ENCODE data around the gene EEF1A2.

EEF1A2 gene

DNA sequence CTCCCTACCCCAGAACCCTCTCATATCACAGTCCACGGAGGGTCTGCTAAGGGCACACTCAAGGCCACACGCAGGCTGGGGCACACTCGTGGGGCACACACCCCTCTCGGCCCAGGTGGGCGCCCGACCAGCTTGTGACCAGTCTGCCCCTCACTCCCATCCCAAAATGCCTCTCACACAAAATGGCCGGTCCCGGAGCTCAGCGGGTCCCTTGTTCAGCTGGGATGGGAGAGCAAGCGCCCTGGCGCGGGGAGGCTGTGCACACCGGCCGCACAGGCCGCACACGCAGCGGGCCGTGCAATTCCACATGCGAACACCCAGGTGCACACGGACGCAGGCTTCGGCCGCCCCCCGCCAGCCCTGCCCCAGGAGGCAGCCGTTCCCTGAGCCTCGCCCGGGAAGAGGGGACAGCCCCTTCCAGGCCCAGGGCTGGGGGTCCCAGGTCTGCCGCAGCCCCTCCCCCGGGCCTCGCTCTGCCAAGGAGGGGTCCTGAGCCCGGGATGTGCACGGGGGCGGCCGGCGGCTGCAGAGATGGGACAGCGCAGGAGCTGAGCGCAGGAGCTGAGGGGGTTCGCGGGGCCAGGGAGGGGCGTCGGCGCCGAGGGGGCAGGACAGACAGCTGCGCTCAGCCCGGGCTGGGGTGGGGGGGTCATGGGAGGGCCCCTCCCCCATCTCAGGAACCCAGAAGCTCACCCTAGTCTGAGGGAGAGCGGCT, 27.7 kb downstream of the EEF1A2 start:
- Histone ChIP-seq H3K27ac (no peak overlapping the region), H3K36me3 (replicated peaks) (no peaks in the 10 kb centered on the region), H3K4me3 (ENCODE audit: low read depth, low read length) (no peak overlapping the region), H3K27me3 (replicated peaks) (peaks cover 62% of the 10 kb centered on the region)
- in situ Hi-C loops (cut with HindIII; ENCODE audit: low pct_ligation_motif_present, low sequenced_read_pairs) = no loop called here
- no peak for DNase-seq
- TF ChIP-seq, protein P1, sequence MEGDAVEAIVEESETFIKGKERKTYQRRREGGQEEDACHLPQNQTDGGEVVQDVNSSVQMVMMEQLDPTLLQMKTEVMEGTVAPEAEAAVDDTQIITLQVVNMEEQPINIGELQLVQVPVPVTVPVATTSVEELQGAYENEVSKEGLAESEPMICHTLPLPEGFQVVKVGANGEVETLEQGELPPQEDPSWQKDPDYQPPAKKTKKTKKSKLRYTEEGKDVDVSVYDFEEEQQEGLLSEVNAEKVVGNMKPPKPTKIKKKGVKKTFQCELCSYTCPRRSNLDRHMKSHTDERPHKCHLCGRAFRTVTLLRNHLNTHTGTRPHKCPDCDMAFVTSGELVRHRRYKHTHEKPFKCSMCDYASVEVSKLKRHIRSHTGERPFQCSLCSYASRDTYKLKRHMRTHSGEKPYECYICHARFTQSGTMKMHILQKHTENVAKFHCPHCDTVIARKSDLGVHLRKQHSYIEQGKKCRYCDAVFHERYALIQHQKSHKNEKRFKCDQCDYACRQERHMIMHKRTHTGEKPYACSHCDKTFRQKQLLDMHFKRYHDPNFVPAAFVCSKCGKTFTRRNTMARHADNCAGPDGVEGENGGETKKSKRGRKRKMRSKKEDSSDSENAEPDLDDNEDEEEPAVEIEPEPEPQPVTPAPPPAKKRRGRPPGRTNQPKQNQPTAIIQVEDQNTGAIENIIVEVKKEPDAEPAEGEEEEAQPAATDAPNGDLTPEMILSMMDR (IDR thresholded peaks at IDR 0.05; ENCODE audit: low read depth, low read length, missing control alignments) = no peak

DNA sequence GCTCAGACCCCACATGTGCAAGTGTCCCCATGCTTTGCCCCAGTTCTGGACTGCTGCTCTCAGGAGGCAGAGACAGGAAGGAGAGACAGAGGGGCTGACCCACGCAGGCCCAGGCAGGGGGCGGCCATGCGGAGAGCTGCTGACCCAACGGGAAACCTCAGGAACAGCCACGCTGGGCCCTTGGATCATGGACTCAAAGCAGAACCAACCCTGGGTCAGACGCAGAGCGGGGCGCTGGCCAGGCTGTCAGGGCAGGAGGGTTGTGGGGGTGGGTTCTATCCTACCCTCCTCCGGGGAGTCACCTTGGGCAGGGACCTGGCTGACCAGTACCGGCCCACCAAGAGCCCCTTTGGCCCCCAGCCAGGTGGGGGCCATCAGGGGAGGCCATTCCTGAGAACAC, 28.5 kb downstream of the EEF1A2 start:
- in situ Hi-C loops (cut with HindIII; ENCODE audit: low pct_ligation_motif_present, low sequenced_read_pairs) = no loop called here
- Histone ChIP-seq H3K27ac (no peak overlapping the region), H3K4me3 (ENCODE audit: low read depth, low read length) (no peak overlapping the region), H3K27me3 (replicated peaks) (peaks cover 55% of the 10 kb centered on the region), H3K36me3 (replicated peaks) (no peaks in the 10 kb centered on the region)
- DNase-seq = no peak
- TF ChIP-seq, protein P1 (IDR thresholded peaks at IDR 0.05; ENCODE audit: low read depth, low read length, missing control alignments) = no peak

DNA sequence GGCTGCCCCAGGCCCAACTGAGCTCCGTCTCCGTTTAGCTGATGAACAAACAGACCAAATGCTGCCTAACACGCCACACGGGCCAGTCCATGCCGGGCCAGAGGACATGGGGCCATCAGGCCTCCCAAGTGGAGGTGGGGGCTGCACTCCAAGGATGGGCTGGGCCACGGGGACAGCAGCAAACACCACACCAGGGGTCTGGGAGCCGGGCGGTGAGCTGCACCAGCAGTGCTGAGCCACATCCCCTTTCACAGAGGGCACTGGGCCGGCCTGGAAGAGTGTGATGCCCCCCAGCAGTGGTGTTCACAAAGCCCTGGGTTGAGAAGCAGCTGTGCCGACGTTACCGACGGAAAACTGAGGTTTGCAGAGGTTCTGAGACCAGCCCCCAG, 29.2 kb downstream of the EEF1A2 start:
- no peak for DNase-seq
- no peak overlapping the region for H3K27ac ChIP-seq
- H3K4me3 ChIP-seq (ENCODE audit: low read depth, low read length) = no peak overlapping the region
- H3K36me3 ChIP-seq (replicated peaks) = no peaks in the 10 kb centered on the region
- TF ChIP-seq, protein P1 (IDR thresholded peaks at IDR 0.05; ENCODE audit: low read depth, low read length, missing control alignments) = no peak
- peaks cover 48% of the 10 kb centered on the region for H3K27me3 ChIP-seq (replicated peaks)
- in situ Hi-C loops (cut with HindIII; ENCODE audit: low pct_ligation_motif_present, low sequenced_read_pairs) = no loop called here

DNA sequence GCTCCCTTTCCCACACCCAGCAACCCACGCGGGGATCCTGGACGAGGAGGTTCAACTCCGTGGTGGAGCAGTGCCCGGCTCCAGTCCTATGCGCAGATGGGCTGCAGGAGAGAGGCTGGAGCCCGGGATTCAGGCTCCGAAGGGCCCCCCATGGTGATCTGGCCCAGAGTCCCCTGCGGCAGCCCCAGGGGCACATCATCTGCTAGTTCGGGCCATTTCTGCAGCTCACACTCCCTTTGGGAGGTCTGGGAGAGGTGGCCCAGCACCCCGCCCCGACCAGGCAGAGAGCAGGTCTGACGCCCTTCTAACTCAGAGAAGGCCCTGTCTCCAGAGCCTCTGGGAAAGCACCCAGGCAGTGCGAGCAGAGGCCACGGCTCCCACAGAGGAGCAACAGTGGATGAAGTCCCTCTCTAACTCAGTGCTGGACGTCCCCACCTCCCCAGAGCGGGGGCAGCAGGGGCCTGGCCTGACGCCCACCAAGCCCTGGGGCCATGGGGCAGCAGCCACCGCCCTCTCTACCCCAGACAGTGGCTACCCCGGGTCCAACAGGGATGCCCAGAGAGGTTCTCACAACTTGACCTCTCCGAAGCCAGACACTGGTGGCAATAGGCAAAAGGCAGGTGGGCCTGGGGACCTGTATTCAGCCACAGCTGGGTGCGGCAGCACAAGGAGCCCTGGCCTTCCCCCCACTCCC, 29.7 kb downstream of the EEF1A2 start:
- TF ChIP-seq, protein P1 (IDR thresholded peaks at IDR 0.05; ENCODE audit: low read depth, low read length, missing control alignments) = no peak
- H3K4me3 ChIP-seq (ENCODE audit: low read depth, low read length) = no peak overlapping the region
- in situ Hi-C loops (cut with HindIII; ENCODE audit: low pct_ligation_motif_present, low sequenced_read_pairs) = no loop called here
- peaks cover 43% of the 10 kb centered on the region for H3K27me3 ChIP-seq (replicated peaks)
- DNase-seq = no peak
- H3K27ac ChIP-seq = no peak overlapping the region
- H3K36me3 ChIP-seq (replicated peaks) = no peaks in the 10 kb centered on the region

DNA sequence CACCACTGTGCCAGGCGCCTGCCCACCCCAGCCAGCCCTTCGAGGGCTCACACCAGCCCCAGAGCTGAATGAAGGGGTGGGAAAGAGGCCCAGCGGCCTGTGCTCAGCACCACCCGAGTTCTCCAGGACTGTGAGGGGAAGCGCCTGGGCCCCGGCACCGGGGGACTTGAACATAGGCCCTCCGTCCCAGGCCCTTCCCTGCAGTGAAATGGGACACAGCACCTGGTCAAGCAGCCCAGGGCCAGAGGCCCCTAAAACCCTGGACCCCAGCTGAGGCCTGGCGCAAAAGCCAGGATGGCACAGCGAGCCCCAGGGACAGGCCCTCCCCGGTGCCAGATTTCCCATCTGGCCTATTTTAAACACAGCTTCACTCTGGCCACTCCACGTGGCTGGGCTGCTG, 30.5 kb downstream of the EEF1A2 start:
- TF ChIP-seq, protein P1 (IDR thresholded peaks at IDR 0.05; ENCODE audit: low read depth, low read length, missing control alignments) = no peak
- DNase-seq = no peak
- Histone ChIP-seq H3K4me3 (ENCODE audit: low read depth, low read length) (no peak overlapping the region), H3K27me3 (replicated peaks) (peaks cover 40% of the 10 kb centered on the region), H3K36me3 (replicated peaks) (no peaks in the 10 kb centered on the region), H3K27ac (no peak overlapping the region)
- in situ Hi-C loops (cut with HindIII; ENCODE audit: low pct_ligation_motif_present, low sequenced_read_pairs) = no loop called here

Data from brain microvascular endothelial cell (primary cell).